HG03108 (cell line): ENCODE data around the gene SLC22A12.

ENCODE experiments used
- ATAC-seq: cut with Tn5 transposase; IDR thresholded peaks from one replicate; pipeline ENCODE4 v1.9.1; 2021; ENCODE audit warnings: moderate library complexity; ENCODE audit not compliant: unreplicated experiment

The SLC22A12 gene

GRCh38 chr11:64643256-64643881 lies 52.3 kb downstream of the SLC22A12 start:
- ATAC-seq = no peak

DNA sequence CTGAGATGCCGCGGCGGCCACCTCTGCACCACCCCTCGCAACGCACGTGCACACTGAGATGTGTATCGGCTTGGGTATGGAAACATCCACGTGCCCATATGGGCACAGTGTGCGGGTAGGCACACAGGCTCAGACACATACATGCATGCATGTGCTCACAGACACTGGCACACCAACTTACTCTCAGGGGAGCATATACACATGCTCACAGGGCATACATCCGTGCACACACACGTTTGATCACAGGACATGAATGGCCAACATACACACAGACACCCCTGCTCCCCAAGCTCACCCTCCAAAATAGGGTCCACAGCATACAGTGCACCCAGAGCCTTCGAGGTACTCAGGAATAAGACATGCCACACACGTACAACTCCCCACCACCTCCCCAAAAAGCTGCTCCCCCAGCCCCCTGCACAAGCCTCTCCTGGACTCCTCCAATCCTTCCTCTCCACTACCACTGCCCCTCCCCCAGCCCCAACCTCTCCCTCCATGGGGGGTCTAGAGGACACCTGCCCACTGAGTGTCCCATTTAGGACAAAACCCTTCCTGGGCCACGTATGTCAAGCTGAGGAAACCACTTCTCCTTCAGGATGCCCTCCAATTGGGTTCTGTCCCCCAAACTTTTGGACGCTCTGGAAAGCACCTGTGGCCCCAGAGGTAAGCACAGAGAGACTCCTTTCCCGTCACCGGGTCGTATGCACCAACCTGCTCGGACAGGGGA lies 53.1 kb downstream of the SLC22A12 start:
- no peak for ATAC-seq

DNA sequence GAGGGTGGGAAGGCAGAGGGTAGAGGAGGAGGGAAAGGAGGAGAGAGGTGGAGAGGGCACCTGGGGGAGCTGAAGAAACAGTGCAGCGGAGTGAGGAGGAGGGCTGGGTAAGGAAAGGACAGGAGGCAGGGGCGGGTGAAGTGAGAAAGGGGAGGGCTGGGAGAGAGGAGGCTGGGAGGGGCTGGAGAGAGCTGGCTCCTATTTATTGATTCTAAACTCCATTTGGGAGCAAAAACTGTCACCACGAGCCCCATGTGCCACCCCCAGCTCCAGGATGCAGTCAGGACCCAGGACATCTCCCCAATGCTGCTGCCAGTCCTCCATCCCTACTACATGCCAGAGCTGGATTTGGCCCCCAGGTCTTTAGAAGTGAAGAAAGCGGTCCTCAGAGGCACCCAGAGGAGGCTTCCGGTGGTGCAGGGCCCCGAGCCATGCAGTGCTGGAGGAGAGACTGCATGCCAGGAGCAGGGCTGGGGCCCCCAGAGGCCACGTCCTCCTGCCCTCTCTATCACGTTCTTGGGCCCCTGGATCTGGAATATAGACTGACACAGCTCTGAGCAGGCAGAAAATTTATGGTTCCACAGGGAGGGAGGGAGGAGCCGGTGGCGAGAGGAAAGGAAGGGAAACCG lies 53.7 kb downstream of the SLC22A12 start:
- ATAC-seq = no peak

GRCh38 chr11:64647019-64647779 lies 56.2 kb downstream of the SLC22A12 start:
- no peak for ATAC-seq

DNA sequence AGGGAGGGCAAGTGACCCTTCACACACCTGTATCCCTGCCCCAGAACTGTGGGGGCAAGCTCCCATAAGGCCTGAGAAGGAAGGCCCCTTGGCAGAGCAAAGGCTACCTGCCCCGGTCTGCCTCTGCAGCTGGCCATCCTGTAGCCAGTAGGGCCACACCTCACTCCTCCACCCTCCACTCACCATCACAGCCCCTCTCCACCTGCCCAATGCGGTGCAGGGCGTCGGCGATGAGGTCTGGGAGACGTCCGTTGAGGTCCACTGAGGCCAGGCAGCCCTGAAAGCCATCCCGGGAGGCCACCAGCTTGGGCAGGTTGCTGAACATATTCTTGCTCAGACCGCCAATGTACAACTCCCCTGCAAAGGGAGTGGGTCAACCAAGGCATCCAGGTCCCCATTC lies 57.5 kb downstream of the SLC22A12 start:
- no peak for ATAC-seq

- ATAC-seq = no peak
Measured at GRCh38 chr11:64649291-64649697, 58.3 kb downstream of the SLC22A12 start.

- ATAC-seq = no peak
Measured at GRCh38 chr11:64650923-64651523, 60.0 kb downstream of the SLC22A12 start.
